Ishikawa (cell line): ENCODE data around the gene GALK2.

Source experiments
- CEBPB ChIP-seq: IDR thresholded peaks from 2 replicates; pipeline ENCODE4 v1.6.1; 2012
- CREB1 ChIP-seq: IDR thresholded peaks from 2 replicates; pipeline ENCODE4 v1.6.1; 2012; ENCODE audit warnings: low read depth
- EGR1 ChIP-seq: IDR thresholded peaks from 2 replicates; pipeline ENCODE4 v1.6.1; 2012
- EP300 ChIP-seq: IDR thresholded peaks from 2 replicates; pipeline ENCODE4 v1.6.1; 2012; ENCODE audit warnings: borderline replicate concordance
- FOXM1 ChIP-seq: IDR thresholded peaks from 2 replicates; pipeline ENCODE4 v1.6.1; 2012; ENCODE audit warnings: low read depth, borderline replicate concordance
- MAX ChIP-seq: IDR thresholded peaks from 2 replicates; pipeline ENCODE4 v1.6.1; 2012
- NFIC ChIP-seq: IDR thresholded peaks from 2 replicates; pipeline ENCODE4 v1.6.1; 2012
- RAD21 ChIP-seq: IDR thresholded peaks from 2 replicates; pipeline ENCODE4 v1.6.1; 2012; ENCODE audit warnings: low read depth
- REST ChIP-seq: IDR thresholded peaks from 2 replicates; pipeline ENCODE4 v1.6.1; 2012; ENCODE audit warnings: low read depth, mild to moderate bottlenecking
- TAF1 ChIP-seq: IDR thresholded peaks from 2 replicates; pipeline ENCODE4 v1.6.1; 2012; ENCODE audit warnings: low read depth, mild to moderate bottlenecking
- TCF12 ChIP-seq: IDR thresholded peaks from 2 replicates; pipeline ENCODE4 v1.6.1; 2012; ENCODE audit warnings: low read depth
- TEAD4 ChIP-seq: IDR thresholded peaks from 2 replicates; pipeline ENCODE4 v1.6.1; 2012
- USF1 ChIP-seq: IDR thresholded peaks from 2 replicates; pipeline ENCODE4 v1.6.1; 2012
- YY1 ChIP-seq: IDR thresholded peaks from 2 replicates; pipeline ENCODE4 v1.6.1; 2012; ENCODE audit warnings: low read depth
- ZBTB7A ChIP-seq: IDR thresholded peaks from 2 replicates; pipeline ENCODE4 v1.6.1; 2012; ENCODE audit warnings: low read depth

Gene GALK2

GRCh38 chr15:49232236-49232806 is 62.3 kb downstream of the GALK2 start:
- no peak for TF ChIP-seq TEAD4
- no peak for TF ChIP-seq REST
- no peak for TF ChIP-seq TAF1
- no peak for TF ChIP-seq CREB1
- TF ChIP-seq NFIC: no peak
- TF ChIP-seq USF1: no peak
- TF ChIP-seq CEBPB: no peak
- no peak for TF ChIP-seq MAX
- TF ChIP-seq EGR1: no peak
- no peak for TF ChIP-seq ZBTB7A
- TF ChIP-seq TCF12: no peak
- TF ChIP-seq FOXM1: no peak
- TF ChIP-seq EP300: no peak
- TF ChIP-seq RAD21: no peak
- no peak for TF ChIP-seq YY1

- TF ChIP-seq TAF1 (no peak), EGR1 (no peak), CREB1 (no peak), YY1 (no peak), RAD21 (peak; percentile 82)
Measured at GRCh38 chr15:49235446-49236124, 65.5 kb downstream of the GALK2 start.

GRCh38 chr15:49236869-49237268 is 66.8 kb downstream of the GALK2 start:
- TF ChIP-seq ZBTB7A (no peak), EGR1 (no peak), USF1 (no peak), CREB1 (no peak), NFIC (no peak), RAD21 (no peak), TAF1 (no peak), FOXM1 (no peak), YY1 (no peak), CEBPB (no peak), TCF12 (no peak), REST (no peak), MAX (no peak), TEAD4 (no peak), EP300 (no peak)

GRCh38 chr15:49238342-49238741 is 68.3 kb downstream of the GALK2 start:
- no peak for TF ChIP-seq TEAD4
- no peak for TF ChIP-seq ZBTB7A
- no peak for TF ChIP-seq RAD21
- TF ChIP-seq YY1: no peak
- no peak for TF ChIP-seq CEBPB
- TF ChIP-seq REST: no peak
- TF ChIP-seq TCF12: no peak
- no peak for TF ChIP-seq EP300
- TF ChIP-seq USF1: no peak
- TF ChIP-seq FOXM1: no peak
